BJ (cell line): ENCODE data around the gene MORF4L2. TPM values are rescaled to one million over a fixed set of nuclear protein-coding genes. Genes with fewer than 3 reads are reported as not detected.

Experiments
- CTCF ChIA-PET: fragments of 350-600 bp; formaldehyde crosslinking; extraction: SDS; loops from one replicate; lab custom pipeline; 2021; ENCODE audit warnings: antibody characterized with exemption, inconsistent platforms; lab: Yijun Ruan, JAX
- POLR2A ChIA-PET: fragments of 300-600 bp; sonication (Branson Sonifier 250); formaldehyde crosslinking; extraction: SDS; loops from one replicate; lab custom pipeline; 2021; ENCODE audit warnings: antibody characterized with exemption; lab: Charles Lee
- DNase-seq: peaks from one replicate; pipeline ENCODE4 v3.0.0-alpha.2; 2011; ENCODE audit warnings: low read depth
- H3K27me3 ChIP-seq: 2 replicates; pipeline ENCODE4 v1.6.0; 2011; ENCODE audit warnings: low read length; ENCODE audit not compliant: control insufficient read depth, insufficient read depth
- H3K36me3 ChIP-seq: 2 replicates; pipeline ENCODE4 v1.5.1; 2011; ENCODE audit warnings: low read length; ENCODE audit not compliant: control insufficient read depth, insufficient read depth
- H3K4me3 ChIP-seq: 2 replicates; pipeline ENCODE4 v1.5.1; 2011; ENCODE audit warnings: low read depth, mild to moderate bottlenecking, control low read depth, low read length
- CTCF ChIP-seq: IDR thresholded peaks from 2 replicates; pipeline ENCODE4 v1.5.1; 2011; ENCODE audit warnings: low read depth, mild to moderate bottlenecking, control low read depth, inconsistent platforms, low read length, moderate library complexity; ENCODE audit not compliant: insufficient read depth
- polyA plus RNA-seq: library from polyadenylated mRNA; depleted of rRNA; stranded (reverse); fragments of >200 nt; gene quantifications from 2 replicates; pipeline ENCODE4 v1.2.3, GENCODE V29; 2011

The MORF4L2 gene
- polyA plus RNA-seq, 1 experiment: 479 TPM

DNA sequence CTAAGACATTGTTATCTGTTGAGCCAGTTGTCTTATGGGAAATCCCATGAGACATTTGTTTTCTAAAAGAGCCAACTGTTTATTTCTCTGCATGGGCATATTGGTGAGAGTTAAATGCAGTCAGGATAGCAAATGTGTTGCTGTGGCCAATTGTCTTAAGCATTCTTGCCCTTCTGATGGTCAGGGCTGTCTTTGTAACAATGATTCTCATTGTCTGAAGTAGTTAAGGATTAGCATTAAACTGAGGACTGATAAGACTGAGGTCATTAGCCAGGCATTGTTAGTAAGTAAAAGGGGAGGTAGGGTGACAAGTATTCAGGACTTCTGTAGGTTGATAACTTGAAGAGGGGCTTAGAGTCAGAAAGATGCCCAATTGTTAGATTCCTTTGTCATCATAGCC is 11.2 kb upstream of the MORF4L2 start:
- CTCF ChIA-PET: interaction anchor here (0.9 kb wide), 1 partner anchor 120 kb away, joined by 3 read pairs; no protein-coding TSS in a partner anchor
- Histone ChIP-seq H3K4me3 (no peak overlapping the region), H3K27me3 (no peaks in the 10 kb centered on the region), H3K36me3 (no peaks in the 10 kb centered on the region)
- DNase-seq: no peak
- TF ChIP-seq CTCF: no peak
- POLR2A ChIA-PET: no interaction called here

DNA sequence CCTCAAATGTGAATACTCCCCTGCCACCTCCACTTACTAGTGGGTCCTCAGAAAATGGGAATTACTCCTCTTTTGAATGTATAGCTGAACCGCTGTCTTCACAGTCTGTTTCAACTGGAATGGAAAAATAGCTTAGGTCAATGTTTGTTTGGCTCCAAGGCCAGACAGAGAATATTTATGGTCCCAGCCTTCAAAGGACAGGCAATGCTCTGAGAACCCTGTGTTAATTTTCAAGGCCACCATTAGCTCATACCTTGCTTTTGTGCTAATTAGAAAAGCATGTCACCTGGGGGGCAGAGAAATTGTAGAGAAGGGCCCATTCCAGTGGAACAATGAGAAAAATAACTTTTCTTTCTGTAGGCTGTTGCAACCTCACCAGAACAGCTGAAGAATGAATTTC is 4.6 kb upstream of the MORF4L2 start:
- Histone ChIP-seq H3K4me3 (no peak overlapping the region), H3K36me3 (no peaks in the 10 kb centered on the region), H3K27me3 (no peaks in the 10 kb centered on the region)
- DNase-seq: no peak
- ChIA-PET POLR2A (no interaction called here), CTCF (interaction anchor here (0.8 to 3.0 kb wide), 5 partner anchors 12 to 126 kb away, joined by 3 to 24 read pairs (median 8); partner anchors contain the start of gene TMEM31)
- no peak for TF ChIP-seq CTCF

- no peak overlapping the region for H3K4me3 ChIP-seq
- POLR2A ChIA-PET: no interaction called here
- H3K27me3 ChIP-seq: no peaks in the 10 kb centered on the region
- peak; percentile 54 for TF ChIP-seq CTCF
- CTCF ChIA-PET: interaction anchor here (3.0 kb wide), 1 partner anchor 86 kb away, joined by 24 read pairs; no protein-coding TSS in a partner anchor
- H3K36me3 ChIP-seq: no peaks in the 10 kb centered on the region; the same call in 1 of the 2 replicates
- DNase-seq: no peak
Observed at GRCh38 chrX:103688946-103689345, 2.4 kb upstream of the MORF4L2 start.

DNA sequence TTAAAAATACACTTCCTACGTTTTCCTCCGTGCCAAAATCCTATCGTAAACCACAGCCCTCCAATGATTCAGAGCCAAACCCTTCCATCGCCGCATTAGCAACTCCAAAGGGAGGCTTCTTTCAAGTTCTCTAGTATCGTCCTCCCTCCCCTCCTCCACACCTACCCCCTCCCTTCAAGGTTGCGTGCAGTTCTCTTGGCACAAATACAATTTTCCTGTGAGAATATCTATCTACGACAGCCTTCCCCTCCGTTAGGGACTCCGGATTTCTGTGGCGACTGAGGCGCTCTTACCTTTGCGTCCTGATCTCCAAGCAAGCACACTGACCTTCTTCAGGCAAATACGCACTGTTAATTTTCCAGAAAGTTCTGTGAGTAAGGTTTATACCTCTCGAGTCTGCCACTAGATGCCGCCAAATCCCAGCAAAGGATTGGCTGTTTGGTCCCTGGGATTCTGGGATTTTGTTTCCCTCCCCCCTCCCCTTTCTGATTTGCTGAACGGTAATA is 1.2 kb upstream of the MORF4L2 start:
- H3K27me3 ChIP-seq: no peaks in the 10 kb centered on the region
- TF ChIP-seq CTCF: peak; percentile 71
- H3K4me3 ChIP-seq: peak overlapping the region; percentile 56
- ChIA-PET CTCF (interaction anchor here (0.6 to 1.3 kb wide), 2 partner anchors 27 to 88 kb away, joined by 3 read pairs; partner anchors contain the start of gene PLP1), POLR2A (interaction anchor here (0.6 to 0.7 kb wide), 3 partner anchors 77 to 158 kb away, joined by 3 to 21 read pairs (median 13); no protein-coding TSS in a partner anchor)
- no peaks in the 10 kb centered on the region; the same call in 1 of the 2 replicates for H3K36me3 ChIP-seq
- no peak for DNase-seq

DNA sequence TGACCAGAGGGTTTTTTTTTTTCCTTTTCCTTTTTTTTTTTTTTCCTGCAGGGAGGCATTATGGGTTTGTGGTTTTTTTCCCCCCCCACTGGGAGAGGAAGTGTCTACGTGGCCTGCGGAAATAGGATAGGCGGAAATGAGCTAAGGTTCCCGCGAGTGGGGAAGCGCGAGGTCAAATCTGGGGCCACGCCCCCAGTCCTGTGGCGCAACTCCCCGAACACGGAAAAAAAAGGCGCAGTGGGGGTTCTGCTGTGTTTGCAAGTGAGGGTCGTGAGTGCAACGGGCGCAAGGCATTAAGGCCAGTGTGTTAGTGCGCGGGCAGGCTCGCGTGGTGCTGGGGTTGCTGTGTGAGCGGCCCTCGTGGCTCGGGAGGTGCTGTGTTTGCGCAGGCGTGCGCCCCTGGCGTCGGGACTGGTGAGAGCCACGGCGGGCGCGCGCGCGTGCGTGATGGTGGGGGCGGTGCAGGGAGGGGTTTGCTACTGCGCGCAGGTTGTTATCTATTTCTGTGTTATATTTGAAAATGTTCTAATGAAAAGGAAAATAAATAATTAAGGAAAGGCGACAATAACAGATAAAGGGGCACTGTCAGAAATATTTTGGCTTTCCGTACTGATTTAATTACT is 685 bp upstream of the MORF4L2 start:
- ChIA-PET CTCF (interaction anchor here (0.6 to 1.3 kb wide), 3 partner anchors 26 to 365 kb away, joined by 3 read pairs; partner anchors contain the start of gene PLP1), POLR2A (interaction anchor here (0.6 to 0.7 kb wide), 5 partner anchors 77 to 259 kb away, joined by 3 to 21 read pairs (median 7); no protein-coding TSS in a partner anchor)
- no peaks in the 10 kb centered on the region for H3K27me3 ChIP-seq
- peak overlapping the region; percentile 56 for H3K4me3 ChIP-seq
- peak; percentile 64 for TF ChIP-seq CTCF
- DNase-seq: no peak
- no peaks in the 10 kb centered on the region; the same call in 1 of the 2 replicates for H3K36me3 ChIP-seq
